ENCODE results near the gene DEXI. TPM values are rescaled to one million over a fixed set of nuclear protein-coding genes. Genes with fewer than 3 reads are reported as not detected.

Gene DEXI
- polyA plus RNA-seq, 3 donors = 4.9 to 10.8 (median 6.8) TPM

GRCh38 chr16:10961231-10961630 lies 19.0 kb upstream of the DEXI start:
- H3K9me3 Mint-ChIP-seq = no peaks in the 10 kb centered on the region

GRCh38 chr16:10959161-10959560 lies 16.9 kb upstream of the DEXI start:
- Histone ChIP-seq H2AFZ (ENCODE audit: insufficient read depth, low read depth, low read length, poor library complexity, severe bottlenecking) (no peak overlapping the region), H3K4me3 (replicated peaks in 1 of 3; ENCODE audit: low read depth in 2 of 3, low read length in 3 of 3) (no peak overlapping the region), H3K79me2 (ENCODE audit: insufficient read depth, low read length) (peaks cover 18% of the 10 kb centered on the region), H3K27ac (ENCODE audit: low read depth in 1 of 2, low read length in 2 of 2) (no peak overlapping the region), H3K4me2 (replicated peaks; ENCODE audit: extremely low read depth, low read length, poor library complexity, severe bottlenecking) (no peak overlapping the region), H3K9ac (ENCODE audit: insufficient read depth, low read length, poor library complexity, severe bottlenecking) (no peak overlapping the region), H3K4me1 (ENCODE audit: control insufficient read depth in 1 of 2, insufficient read depth in 2 of 2, low read length in 2 of 2) (peaks cover 5 to 6% of the 10 kb centered on the region in 2 donors), H3K27me3 (ENCODE audit: control insufficient read depth in 2 of 2, insufficient read depth in 2 of 2, low read length in 2 of 2) (no peaks in the 10 kb centered on the region), H3K36me3 (replicated peaks in 1 of 2; ENCODE audit: control insufficient read depth in 1 of 2, insufficient read depth in 2 of 2, low read length in 2 of 2) (peaks cover 27 to 61% of the 10 kb centered on the region in 2 donors), H4K20me1 (ENCODE audit: insufficient read depth, low read length) (peaks cover 53% of the 10 kb centered on the region), H3K9me3 (replicated peaks in 1 of 2; ENCODE audit: control insufficient read depth in 1 of 2, insufficient read depth in 1 of 2, low read length in 2 of 2) (no peaks in the 10 kb centered on the region)
- DNase-seq = no peak
- Mint-ChIP-seq H3K9me3 (no peaks in the 10 kb centered on the region), H3K27me3 (ENCODE audit: low read depth in 3 of 3) (peaks cover 0 to 5% (median 0%) of the 10 kb centered on the region in 3 donors), H3K4me3 (no peak overlapping the region), H3K36me3 (peaks cover 60 to 65% of the 10 kb centered on the region in 2 donors), H3K4me1 (peaks cover 19% of the 10 kb centered on the region), H3K27ac (peak overlapping the region in 2 of 7 donors; percentile 25 to 60)
- TF ChIP-seq CTCF (IDR thresholded peaks at IDR 0.05) = no peak
- intact Hi-C loops (cut with micrococcal nuclease) = no loop called here
- 100% methylated on average over 1 of the region's 5 CpGs for WGBS (ENCODE audit: insufficient coverage)

More at GRCh38 chr16:10961231-10961630, 19.0 kb upstream of the DEXI start:
- whole genome bisulfite sequencing (ENCODE audit: insufficient coverage) = 95% methylated on average over 4 of the region's 7 CpGs
- Mint-ChIP-seq H3K36me3 (peaks cover 76 to 86% of the 10 kb centered on the region in 2 donors), H3K4me1 (peaks cover 14% of the 10 kb centered on the region), H3K4me3 (no peak overlapping the region), H3K27ac (no peak overlapping the region), H3K27me3 (ENCODE audit: low read depth in 3 of 3) (peaks cover 0 to 3% (median 0%) of the 10 kb centered on the region in 3 donors)
- H2AFZ ChIP-seq (ENCODE audit: insufficient read depth, low read depth, low read length, poor library complexity, severe bottlenecking) = no peak overlapping the region
- H4K20me1 ChIP-seq (ENCODE audit: insufficient read depth, low read length) = peaks cover 53% of the 10 kb centered on the region
- no peak overlapping the region for H3K4me3 ChIP-seq (replicated peaks in 1 of 3; ENCODE audit: low read depth in 2 of 3, low read length in 3 of 3)
- H3K9ac ChIP-seq (ENCODE audit: insufficient read depth, low read length, poor library complexity, severe bottlenecking) = no peak overlapping the region
- H3K27me3 ChIP-seq (ENCODE audit: control insufficient read depth in 2 of 2, insufficient read depth in 2 of 2, low read length in 2 of 2) = no peaks in the 10 kb centered on the region
- no peaks in the 10 kb centered on the region for H3K9me3 ChIP-seq (replicated peaks in 1 of 2; ENCODE audit: control insufficient read depth in 1 of 2, insufficient read depth in 1 of 2, low read length in 2 of 2)
- no peak for DNase-seq
- peaks cover 3% of the 10 kb centered on the region for H3K79me2 ChIP-seq (ENCODE audit: insufficient read depth, low read length)
- H3K4me1 ChIP-seq (ENCODE audit: control insufficient read depth in 1 of 2, insufficient read depth in 2 of 2, low read length in 2 of 2) = peaks cover 0 to 2% of the 10 kb centered on the region in 2 donors
- peaks cover 40 to 78% of the 10 kb centered on the region in 2 donors for H3K36me3 ChIP-seq (replicated peaks in 1 of 2; ENCODE audit: control insufficient read depth in 1 of 2, insufficient read depth in 2 of 2, low read length in 2 of 2)
- no peak overlapping the region for H3K27ac ChIP-seq (ENCODE audit: low read depth in 1 of 2, low read length in 2 of 2)
- no peak overlapping the region for H3K4me2 ChIP-seq (replicated peaks; ENCODE audit: extremely low read depth, low read length, poor library complexity, severe bottlenecking)
- TF ChIP-seq CTCF (IDR thresholded peaks at IDR 0.05) = no peak
- intact Hi-C loops (cut with micrococcal nuclease) = loop anchor here (5.0 to 10.0 kb wide), 5 partner anchors 394 to 754 kb away; no protein-coding TSS in a partner anchor

Measured in CD14-positive monocyte (primary cell).